DOHH2 (cell line): Measurements from ENCODE around the gene GPAM.

ENCODE experiments used
- H3F3A ChIP-seq: fragments of 200-600 bp; sonication (generic), shearing (Covaris generic); 2 replicates; pipeline ENCODE4 v1.6.0; 2016; ENCODE audit warnings: antibody characterized with exemption, mild to moderate bottlenecking; ENCODE audit not compliant: control insufficient read depth, insufficient read depth
- H3K27ac ChIP-seq: fragments of 200-600 bp; sonication (generic); 2 replicates; pipeline ENCODE4 v1.5.1; 2014; ENCODE audit warnings: low read depth, mild to moderate bottlenecking, low read length, moderate library complexity
- H3K27me3 ChIP-seq: fragments of 200-600 bp; sonication (generic); 2 replicates; pipeline ENCODE4 v1.6.1; 2014; ENCODE audit warnings: mild to moderate bottlenecking, low read length, mixed read lengths; ENCODE audit not compliant: control insufficient read depth
- H3K36me3 ChIP-seq: fragments of 200-600 bp; sonication (generic); 2 replicates; pipeline ENCODE4 v1.6.1; 2014; ENCODE audit warnings: mild to moderate bottlenecking, low read length, moderate library complexity, mixed read lengths; ENCODE audit not compliant: control insufficient read depth
- H3K4me1 ChIP-seq: fragments of 200-600 bp; sonication (generic); 2 replicates; pipeline ENCODE4 v1.6.1; 2014; ENCODE audit warnings: mild to moderate bottlenecking, low read length, mixed read lengths; ENCODE audit not compliant: control insufficient read depth
- H3K4me2 ChIP-seq: fragments of 200-600 bp; sonication (generic); 2 replicates; pipeline ENCODE4 v1.6.0; 2014; ENCODE audit warnings: mild to moderate bottlenecking, low read length, moderate library complexity
- H3K4me3 ChIP-seq: fragments of 200-600 bp; sonication (generic); 2 replicates; pipeline ENCODE4 v1.5.1; 2014; ENCODE audit warnings: mild to moderate bottlenecking, low read length, mixed read lengths
- H3K79me2 ChIP-seq: fragments of 200-600 bp; sonication (generic); 2 replicates; pipeline ENCODE4 v1.6.1; 2014; ENCODE audit warnings: mild to moderate bottlenecking, low read length, mixed read lengths; ENCODE audit not compliant: control insufficient read depth
- H3K9me2 ChIP-seq: fragments of 200-600 bp; sonication (generic); replicated peaks from 2 replicates; pipeline ENCODE4 v1.6.1; 2014; ENCODE audit warnings: mild to moderate bottlenecking, low read length, mixed read lengths; ENCODE audit not compliant: control insufficient read depth
- H3K9me3 ChIP-seq: fragments of 200-600 bp; sonication (generic); 2 replicates; pipeline ENCODE4 v1.6.1; 2014; ENCODE audit warnings: antibody characterized with exemption, low read length, mixed read lengths; ENCODE audit not compliant: control insufficient read depth, insufficient read depth
- H4K20me1 ChIP-seq: fragments of 200-600 bp; sonication (generic); 2 replicates; pipeline ENCODE4 v1.6.0; 2014; ENCODE audit warnings: low read depth, mild to moderate bottlenecking, antibody characterized with exemption, low read length, moderate library complexity; ENCODE audit not compliant: control insufficient read depth, insufficient read depth
- CTCF ChIP-seq: fragments of 200-600 bp; sonication (generic); IDR thresholded peaks from one replicate; pipeline ENCODE4 v1.5.1; 2014; ENCODE audit warnings: antibody characterized with exemption, mild to moderate bottlenecking, low read depth, low read length; ENCODE audit not compliant: poor library complexity, severe bottlenecking
- EZH2phosphoT487 ChIP-seq: fragments of 200-600 bp; sonication (generic); IDR thresholded peaks from 2 replicates; pipeline ENCODE4 v1.6.1; 2017; ENCODE audit warnings: borderline replicate concordance, mild to moderate bottlenecking, antibody characterized with exemption, low read length, moderate library complexity, mixed read lengths

Gene GPAM

GRCh38 chr10:112183329-112184051 lies at the start of gene GPAM:
Gene GPAM (minus strand): TSS chr10:112183765. CDS start chr10:112181784, 1,981 bp downstream.
- Histone ChIP-seq H3K79me2 (peaks cover 5% of the 10 kb centered on the region; the same call in 1 of the 2 replicates), H4K20me1 (no peaks in the 10 kb centered on the region), H3K4me2 (peak within 1 kb of the TSS; percentile 84), H3F3A (no peaks in the 10 kb centered on the region), H3K4me1 (peaks cover 15% of the 10 kb centered on the region), H3K9me2 (no peaks in the 10 kb centered on the region), H3K27ac (no peak within 1 kb of the TSS), H3K9me3 (peaks cover 5% of the 10 kb centered on the region; the same call in 1 of the 2 replicates), H3K36me3 (peaks cover 12% of the 10 kb centered on the region; the same call in 1 of the 2 replicates), H3K4me3 (peak within 1 kb of the TSS; percentile 84), H3K27me3 (no peaks in the 10 kb centered on the region)
- TF ChIP-seq CTCF (no peak), EZH2phosphoT487 (no peak)

- H3K27me3 ChIP-seq = no peaks in the 10 kb centered on the region
- no peak overlapping the region for H3K4me3 ChIP-seq
- H3K9me3 ChIP-seq = no peaks in the 10 kb centered on the region
- H3F3A ChIP-seq = no peaks in the 10 kb centered on the region
- no peak overlapping the region for H3K27ac ChIP-seq
- H3K9me2 ChIP-seq = no peaks in the 10 kb centered on the region
- no peak overlapping the region for H3K4me2 ChIP-seq
- H3K79me2 ChIP-seq = no peaks in the 10 kb centered on the region
- H4K20me1 ChIP-seq = no peaks in the 10 kb centered on the region
- H3K4me1 ChIP-seq = peaks cover 8% of the 10 kb centered on the region; the same call in 1 of the 2 replicates
- no peaks in the 10 kb centered on the region for H3K36me3 ChIP-seq
- TF ChIP-seq EZH2phosphoT487 (no peak), CTCF (no peak)
Observed at GRCh38 chr10:112232670-112233069, 49.1 kb upstream of the GPAM start.

- H3K79me2 ChIP-seq = no peaks in the 10 kb centered on the region
- H3K27me3 ChIP-seq = no peaks in the 10 kb centered on the region
- H3K4me3 ChIP-seq = no peak overlapping the region
- no peak overlapping the region for H3K4me2 ChIP-seq
- no peaks in the 10 kb centered on the region for H3F3A ChIP-seq
- peaks cover 8% of the 10 kb centered on the region; the same call in 1 of the 2 replicates for H3K4me1 ChIP-seq
- no peaks in the 10 kb centered on the region for H4K20me1 ChIP-seq
- H3K9me2 ChIP-seq = no peaks in the 10 kb centered on the region
- TF ChIP-seq EZH2phosphoT487 = no peak
- no peak for TF ChIP-seq CTCF
- no peaks in the 10 kb centered on the region for H3K9me3 ChIP-seq
- no peak overlapping the region for H3K27ac ChIP-seq
- H3K36me3 ChIP-seq = no peaks in the 10 kb centered on the region
Observed at GRCh38 chr10:112231602-112232400, 48.2 kb upstream of the GPAM start.
